ENCODE results near the gene COL17A1.

DNA sequence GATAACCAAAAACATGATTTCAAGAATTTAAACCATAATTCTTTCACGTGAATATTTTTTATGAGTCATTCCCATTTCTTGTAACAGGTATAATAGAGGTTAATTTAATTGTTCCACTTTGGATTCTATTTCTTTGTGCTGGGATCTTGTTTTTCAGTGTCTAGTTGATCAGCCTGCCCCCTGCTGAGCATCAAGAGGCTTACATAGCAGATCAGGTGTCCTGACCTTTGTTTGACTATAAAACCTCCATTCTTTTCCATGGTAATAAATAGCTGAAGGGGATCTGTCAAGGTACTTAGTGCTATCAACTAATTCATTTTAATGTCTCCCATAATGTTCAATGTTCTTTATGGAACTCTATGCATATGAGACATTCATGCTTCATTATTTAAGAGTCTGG, 4.9 kb downstream of the COL17A1 start:
- TF ChIP-seq, protein P1, sequence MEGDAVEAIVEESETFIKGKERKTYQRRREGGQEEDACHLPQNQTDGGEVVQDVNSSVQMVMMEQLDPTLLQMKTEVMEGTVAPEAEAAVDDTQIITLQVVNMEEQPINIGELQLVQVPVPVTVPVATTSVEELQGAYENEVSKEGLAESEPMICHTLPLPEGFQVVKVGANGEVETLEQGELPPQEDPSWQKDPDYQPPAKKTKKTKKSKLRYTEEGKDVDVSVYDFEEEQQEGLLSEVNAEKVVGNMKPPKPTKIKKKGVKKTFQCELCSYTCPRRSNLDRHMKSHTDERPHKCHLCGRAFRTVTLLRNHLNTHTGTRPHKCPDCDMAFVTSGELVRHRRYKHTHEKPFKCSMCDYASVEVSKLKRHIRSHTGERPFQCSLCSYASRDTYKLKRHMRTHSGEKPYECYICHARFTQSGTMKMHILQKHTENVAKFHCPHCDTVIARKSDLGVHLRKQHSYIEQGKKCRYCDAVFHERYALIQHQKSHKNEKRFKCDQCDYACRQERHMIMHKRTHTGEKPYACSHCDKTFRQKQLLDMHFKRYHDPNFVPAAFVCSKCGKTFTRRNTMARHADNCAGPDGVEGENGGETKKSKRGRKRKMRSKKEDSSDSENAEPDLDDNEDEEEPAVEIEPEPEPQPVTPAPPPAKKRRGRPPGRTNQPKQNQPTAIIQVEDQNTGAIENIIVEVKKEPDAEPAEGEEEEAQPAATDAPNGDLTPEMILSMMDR (conservative IDR thresholded peaks at IDR 0.05; ENCODE audit: low read depth, low read length) = no peak
- TF ChIP-seq EZH2 (IDR thresholded peaks at IDR 0.05; ENCODE audit: borderline replicate concordance, low read depth, low read length, poor library complexity, severe bottlenecking) = no peak
